Kidney capillary endothelial cell (primary cell): Measurements from ENCODE around the gene NKX6-1.

Experiments
- DNase-seq: peaks from one replicate; pipeline ENCODE4 v3.0.0-alpha.2; 2018; ENCODE audit warnings: low spot score

NKX6-1 gene

GRCh38 chr4:84498203-84498934 lies 723 bp downstream of the NKX6-1 start:
- DNase-seq, result no peak

- no peak for DNase-seq
These were observed 1.4 kb downstream of the NKX6-1 start for GRCh38 chr4:84497504-84498202.

- no peak for DNase-seq
These were observed 2.2 kb downstream of the NKX6-1 start for GRCh38 chr4:84496706-84497503.

- DNase-seq, result no peak
These were observed 2.8 kb downstream of the NKX6-1 start for GRCh38 chr4:84496331-84496705.

GRCh38 chr4:84495794-84496261 lies 3.3 kb downstream of the NKX6-1 start:
- DNase-seq, result no peak

GRCh38 chr4:84495118-84495793 lies 3.8 kb downstream of the NKX6-1 start:
- no peak for DNase-seq

- no peak for DNase-seq
These were observed 4.6 kb downstream of the NKX6-1 start for GRCh38 chr4:84494531-84494930.

- no peak for DNase-seq
These were observed 5.0 kb downstream of the NKX6-1 start for GRCh38 chr4:84494076-84494475.

GRCh38 chr4:84493092-84493850 lies 5.8 kb downstream of the NKX6-1 start:
- no peak for DNase-seq

GRCh38 chr4:84492737-84493091 lies 6.4 kb downstream of the NKX6-1 start:
- DNase-seq, result no peak

GRCh38 chr4:84492290-84492689 lies 6.8 kb downstream of the NKX6-1 start:
- DNase-seq, result no peak

GRCh38 chr4:84491481-84491880 lies 7.6 kb downstream of the NKX6-1 start:
- DNase-seq, result no peak

- DNase-seq, result no peak
These were observed 8.4 kb downstream of the NKX6-1 start for GRCh38 chr4:84490663-84491062.

- DNase-seq, result no peak
These were observed 14.9 kb downstream of the NKX6-1 start for GRCh38 chr4:84484236-84484635.

GRCh38 chr4:84483688-84484087 lies 15.4 kb downstream of the NKX6-1 start:
- DNase-seq, result no peak

- no peak for DNase-seq
These were observed 16.2 kb downstream of the NKX6-1 start for GRCh38 chr4:84482564-84483563.

- no peak for DNase-seq
These were observed 17.2 kb downstream of the NKX6-1 start for GRCh38 chr4:84481860-84482245.

GRCh38 chr4:84481077-84481859 lies 17.8 kb downstream of the NKX6-1 start:
- DNase-seq, result no peak

GRCh38 chr4:84480082-84480481 lies 19.0 kb downstream of the NKX6-1 start:
- no peak for DNase-seq

- no peak for DNase-seq
These were observed 19.4 kb downstream of the NKX6-1 start for GRCh38 chr4:84479663-84480062.
